Articular chondrocyte of knee joint (primary cell): ENCODE measurements around the gene CCDC200. TPM values are rescaled to one million over a fixed set of nuclear protein-coding genes. Genes with fewer than 3 reads are reported as not detected.

Source experiments
- small RNA-seq: library from RNA; depleted of rRNA; stranded (forward); fragments of <200 nt; gene quantifications from one replicate; pipeline ENCODE3, GENCODE V24; 2012
- total RNA-seq: library from RNA; depleted of rRNA; stranded (reverse); fragments of >200 nt; gene quantifications from 2 replicates; pipeline ENCODE4 v1.2.3, GENCODE V29; 2012

Gene CCDC200
- 0.26 TPM in 1 of 2 replicates, not detected in the other for total RNA-seq

GRCh38 chr17:43228020-43228782 is at the start of gene CCDC200:
CCDC200 (minus strand) TSS chr17:43228623; CDS start chr17:43228554, 69 bp downstream.

GRCh38 chr17:43233877-43234276 is 5.5 kb upstream of the CCDC200 start, which contains the start of gene RNU2-1:
RNU2-1 (minus strand) TSS chr17:43233977.

GRCh38 chr17:43211480-43212402 is 16.7 kb downstream of the CCDC200 start, which contains the start of gene TMEM106A:
TMEM106A (plus strand) TSS chr17:43211875; CDS start chr17:43213042, 1,167 bp downstream.

Small RNA genes within 50 kb of the gene (small RNA-seq; reads per million reads assigned to genes)
- not detected for gene RF00004
- not detected for gene RNU2-1

Other genes starting within 250 kb of the CCDC200 start
- 0.11 and 0.52 TPM in 2 replicates for gene PTGES3L, start 248.5 kb downstream of the CCDC200 start, total RNA-seq
- 11.0 and 11.8 TPM in 2 replicates for gene RUNDC1, start 248.1 kb downstream of the CCDC200 start, total RNA-seq
- gene RPL27, start 230.2 kb downstream of the CCDC200 start, total RNA-seq: 992 and 1,718 TPM in 2 replicates
- gene IFI35, start 221.8 kb downstream of the CCDC200 start, total RNA-seq: 43.2 and 51.2 TPM in 2 replicates
- gene VAT1, start 206.2 kb downstream of the CCDC200 start, total RNA-seq: 322 and 382 TPM in 2 replicates
- gene RND2, start 203.4 kb downstream of the CCDC200 start, total RNA-seq: 0.54 and 0.78 TPM in 2 replicates
- 15.3 and 20.2 TPM in 2 replicates for gene BRCA1, start 103.3 kb downstream of the CCDC200 start, total RNA-seq
- gene NBR1, start 57.4 kb downstream of the CCDC200 start, total RNA-seq: 152 and 156 TPM in 2 replicates
- gene TMEM106A, start 16.7 kb downstream of the CCDC200 start, total RNA-seq: 8.1 and 8.2 TPM in 2 replicates
- gene RNU2-1, start 5.4 kb upstream of the CCDC200 start, total RNA-seq: not detected in 2 replicates
- 21.6 and 28.4 TPM in 2 replicates for gene ARL4D, start 170.4 kb upstream of the CCDC200 start, total RNA-seq